ENCODE measurements around the gene ARF3. TPM values are rescaled to one million over a fixed set of nuclear protein-coding genes. Genes with fewer than 3 reads are reported as not detected.

Gene ARF3
- total RNA-seq, 1 experiment from 2014 or later: 263 TPM

DNA sequence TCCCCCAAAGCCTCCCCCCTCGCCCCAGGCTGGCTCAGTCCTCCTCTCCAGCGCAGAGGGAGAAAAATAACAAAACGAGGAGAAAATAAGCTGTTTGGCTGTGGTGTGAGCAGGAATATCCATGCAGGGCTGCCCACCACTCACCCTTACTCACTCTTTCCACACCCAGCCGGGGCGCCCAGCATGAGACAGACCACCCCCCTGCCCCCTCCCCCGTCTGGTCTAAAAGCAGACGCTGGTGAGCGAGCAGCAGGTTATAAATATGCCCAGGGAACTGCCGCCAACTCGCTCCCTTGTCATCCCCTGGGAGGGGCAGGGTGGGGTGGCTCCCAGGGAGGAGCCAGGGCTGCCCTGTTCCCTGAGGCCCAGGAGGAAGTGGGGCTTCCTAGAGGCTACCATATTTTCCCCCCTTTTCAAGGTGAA lies 28.2 kb upstream of the ARF3 start:
- H2AK5ac ChIP-seq (ENCODE audit: insufficient read length, low read length): no peak overlapping the region
- no peaks in the 10 kb centered on the region for H3K9me3 ChIP-seq (ENCODE audit: control insufficient read depth, low read depth, low read length)
- H3K27ac ChIP-seq (ENCODE audit: insufficient read length, low read depth, low read length): no peak overlapping the region
- no peak overlapping the region for H3K4me2 ChIP-seq (ENCODE audit: insufficient read depth, insufficient read length, low read length)
- peaks cover 97% of the 10 kb centered on the region for H3K27me3 Mint-ChIP-seq (ENCODE audit: low read depth)
- H3K4me1 Mint-ChIP-seq: peaks cover 10 to 33% of the 10 kb centered on the region in 2 experiments
- H2BK15ac ChIP-seq (ENCODE audit: low read depth, low read length): no peak overlapping the region
- no CpG with 5 or more reads among the region's 10 CpGs for WGBS (ENCODE audit: extremely low coverage, insufficient read length, low lambda C conversion rate)
- H4K8ac ChIP-seq (replicated peaks; ENCODE audit: insufficient read length, low read depth, low read length): no peak overlapping the region
- H2BK20ac ChIP-seq (ENCODE audit: low read depth, low read length, poor library complexity, severe bottlenecking): no peak overlapping the region
- H3K27ac Mint-ChIP-seq: no peak overlapping the region
- no peaks in the 10 kb centered on the region for H3K36me3 Mint-ChIP-seq (ENCODE audit: insufficient read depth in 1 of 3, low read depth in 3 of 3)
- H3K14ac ChIP-seq (ENCODE audit: insufficient read depth, low read length): no peak overlapping the region
- peaks cover 54% of the 10 kb centered on the region for H3K27me3 ChIP-seq (ENCODE audit: insufficient read depth, low read length)
- H3K9me3 Mint-ChIP-seq: peaks cover 0 to 2% of the 10 kb centered on the region in 2 experiments; a peak in 3 of 5 replicates
- H4K91ac ChIP-seq (ENCODE audit: insufficient read length, low read depth, low read length): no peak overlapping the region
- no peak overlapping the region for H2BK12ac ChIP-seq (ENCODE audit: insufficient read length, low read depth, low read length)
- no peak overlapping the region for H3K18ac ChIP-seq (ENCODE audit: insufficient read length, low read depth, low read length)
- H3K4me3 Mint-ChIP-seq: no peak overlapping the region
- H2BK120ac ChIP-seq (ENCODE audit: low read depth, low read length, poor library complexity, severe bottlenecking): no peak overlapping the region
- no peaks in the 10 kb centered on the region for H3K4me1 ChIP-seq (ENCODE audit: insufficient read depth, low read length)
- no peak overlapping the region for H3T11ph ChIP-seq (ENCODE audit: low read length)
- no peak overlapping the region for H2AFZ ChIP-seq (ENCODE audit: low read length)
- DNase-seq: no peak
- no peak overlapping the region for H3K4ac ChIP-seq (ENCODE audit: low read depth, low read length)
- no peak overlapping the region for H3K23ac ChIP-seq (ENCODE audit: insufficient read length, low read depth, low read length)
- H3K9ac ChIP-seq (ENCODE audit: extremely low read depth, insufficient read length, low read length): no peak overlapping the region
- no peak overlapping the region for H2BK5ac ChIP-seq (ENCODE audit: insufficient read length, low read length)
- TF ChIP-seq, protein P1, sequence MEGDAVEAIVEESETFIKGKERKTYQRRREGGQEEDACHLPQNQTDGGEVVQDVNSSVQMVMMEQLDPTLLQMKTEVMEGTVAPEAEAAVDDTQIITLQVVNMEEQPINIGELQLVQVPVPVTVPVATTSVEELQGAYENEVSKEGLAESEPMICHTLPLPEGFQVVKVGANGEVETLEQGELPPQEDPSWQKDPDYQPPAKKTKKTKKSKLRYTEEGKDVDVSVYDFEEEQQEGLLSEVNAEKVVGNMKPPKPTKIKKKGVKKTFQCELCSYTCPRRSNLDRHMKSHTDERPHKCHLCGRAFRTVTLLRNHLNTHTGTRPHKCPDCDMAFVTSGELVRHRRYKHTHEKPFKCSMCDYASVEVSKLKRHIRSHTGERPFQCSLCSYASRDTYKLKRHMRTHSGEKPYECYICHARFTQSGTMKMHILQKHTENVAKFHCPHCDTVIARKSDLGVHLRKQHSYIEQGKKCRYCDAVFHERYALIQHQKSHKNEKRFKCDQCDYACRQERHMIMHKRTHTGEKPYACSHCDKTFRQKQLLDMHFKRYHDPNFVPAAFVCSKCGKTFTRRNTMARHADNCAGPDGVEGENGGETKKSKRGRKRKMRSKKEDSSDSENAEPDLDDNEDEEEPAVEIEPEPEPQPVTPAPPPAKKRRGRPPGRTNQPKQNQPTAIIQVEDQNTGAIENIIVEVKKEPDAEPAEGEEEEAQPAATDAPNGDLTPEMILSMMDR (conservative IDR thresholded peaks at IDR 0.05): no peak
- no peaks in the 10 kb centered on the region for H4K20me1 ChIP-seq (ENCODE audit: control insufficient read depth, insufficient read depth, insufficient read length)
- no peak overlapping the region for H3K56ac ChIP-seq (ENCODE audit: insufficient read length, low read depth, low read length)
- no peaks in the 10 kb centered on the region for H3K79me2 ChIP-seq (ENCODE audit: insufficient read depth, low read length)
- H3K79me1 ChIP-seq (ENCODE audit: insufficient read depth, low read depth, low read length, poor library complexity, severe bottlenecking): no peaks in the 10 kb centered on the region
- H4K5ac ChIP-seq (ENCODE audit: insufficient read length, low read depth, low read length): no peak overlapping the region
- H3K23me2 ChIP-seq (ENCODE audit: insufficient read length, low read depth, low read length, poor library complexity, severe bottlenecking): peaks cover 4% of the 10 kb centered on the region
